Fibroblast of the aortic adventitia (primary cell): ENCODE data around the gene RFT1. TPM values are rescaled to one million over a fixed set of nuclear protein-coding genes. Genes with fewer than 3 reads are reported as not detected.
A peak's percentile ranks its signal among the peaks of the same experiment; 100 is the strongest.

Source experiments
- DNase-seq: peaks from one replicate; pipeline ENCODE4 v3.0.0-alpha.2; 2010; ENCODE audit warnings: low read depth
- H3K4me3 ChIP-seq: 2 replicates; pipeline ENCODE4 v1.5.1; 2011; ENCODE audit warnings: low read depth, mild to moderate bottlenecking, control low read depth, low read length, moderate library complexity
- total RNA-seq: library from RNA; depleted of rRNA; stranded (reverse); fragments of >200 nt; gene quantifications from 2 replicates; pipeline ENCODE4 v1.2.3, GENCODE V29; 2012; ENCODE audit warnings: low replicate concordance
- TF ChIP-seq, protein P1 (sequence below): IDR thresholded peaks from 2 replicates; pipeline ENCODE4 v1.5.1; 2011; ENCODE audit warnings: mild to moderate bottlenecking, low read length, control low read depth, inconsistent platforms; ENCODE audit not compliant: insufficient read depth

Gene RFT1
- total RNA-seq, 1 donor: 15.4 TPM

GRCh38 chr3:53113293-53114010, 16.8 kb downstream of the RFT1 start:
- TF ChIP-seq, protein P1, sequence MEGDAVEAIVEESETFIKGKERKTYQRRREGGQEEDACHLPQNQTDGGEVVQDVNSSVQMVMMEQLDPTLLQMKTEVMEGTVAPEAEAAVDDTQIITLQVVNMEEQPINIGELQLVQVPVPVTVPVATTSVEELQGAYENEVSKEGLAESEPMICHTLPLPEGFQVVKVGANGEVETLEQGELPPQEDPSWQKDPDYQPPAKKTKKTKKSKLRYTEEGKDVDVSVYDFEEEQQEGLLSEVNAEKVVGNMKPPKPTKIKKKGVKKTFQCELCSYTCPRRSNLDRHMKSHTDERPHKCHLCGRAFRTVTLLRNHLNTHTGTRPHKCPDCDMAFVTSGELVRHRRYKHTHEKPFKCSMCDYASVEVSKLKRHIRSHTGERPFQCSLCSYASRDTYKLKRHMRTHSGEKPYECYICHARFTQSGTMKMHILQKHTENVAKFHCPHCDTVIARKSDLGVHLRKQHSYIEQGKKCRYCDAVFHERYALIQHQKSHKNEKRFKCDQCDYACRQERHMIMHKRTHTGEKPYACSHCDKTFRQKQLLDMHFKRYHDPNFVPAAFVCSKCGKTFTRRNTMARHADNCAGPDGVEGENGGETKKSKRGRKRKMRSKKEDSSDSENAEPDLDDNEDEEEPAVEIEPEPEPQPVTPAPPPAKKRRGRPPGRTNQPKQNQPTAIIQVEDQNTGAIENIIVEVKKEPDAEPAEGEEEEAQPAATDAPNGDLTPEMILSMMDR: no peak
- DNase-seq: peak; percentile 46
- H3K4me3 ChIP-seq: no peak overlapping the region

- TF ChIP-seq, protein P1: no peak
- no peak for DNase-seq
- H3K4me3 ChIP-seq: no peak overlapping the region
These were observed 18.4 kb downstream of the RFT1 start for GRCh38 chr3:53111822-53112221.

DNA sequence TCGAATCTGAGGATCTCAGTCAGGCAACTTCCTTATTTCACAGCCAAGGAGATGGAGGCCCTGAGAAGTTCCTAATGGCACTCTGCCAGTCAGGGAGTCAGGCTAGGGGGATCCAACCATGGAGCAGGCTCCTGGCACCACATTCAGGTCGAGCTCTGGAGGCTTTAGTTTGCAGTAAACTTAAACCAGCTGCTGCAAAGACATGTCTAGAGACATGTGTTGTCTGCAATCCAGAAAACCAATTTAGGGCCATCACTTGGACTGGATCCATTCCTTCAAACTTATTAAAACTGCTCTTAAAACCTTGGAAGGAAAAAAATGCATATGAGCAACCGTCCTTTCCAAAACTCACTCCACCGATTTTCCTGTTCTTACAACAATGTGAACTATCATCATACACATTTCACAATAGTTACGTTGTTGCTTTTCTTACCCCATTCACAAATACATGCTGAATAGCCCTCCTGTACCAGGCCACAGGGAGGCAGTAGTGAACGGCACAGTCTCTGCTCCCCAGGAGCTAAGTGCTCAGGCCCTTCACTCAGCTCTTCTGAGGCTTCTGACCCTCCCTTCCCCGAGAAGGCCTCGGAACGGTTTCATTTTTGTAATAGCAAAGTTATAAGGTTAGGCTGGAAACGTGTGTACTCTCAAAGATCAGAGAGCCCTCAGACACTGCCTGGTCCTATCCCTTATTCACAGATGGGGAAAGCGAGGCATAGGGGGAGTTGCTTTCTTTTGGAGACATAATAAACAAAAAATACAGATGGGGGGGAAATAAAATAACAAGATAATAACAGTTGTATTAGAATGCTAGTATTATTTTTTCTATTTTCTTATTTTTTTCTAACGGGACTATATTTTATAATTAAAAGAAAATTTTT, 20.1 kb downstream of the RFT1 start:
- TF ChIP-seq, protein P1: peak; percentile 86
- DNase-seq: peak; percentile 90
- H3K4me3 ChIP-seq: peak overlapping the region; percentile 32

DNA sequence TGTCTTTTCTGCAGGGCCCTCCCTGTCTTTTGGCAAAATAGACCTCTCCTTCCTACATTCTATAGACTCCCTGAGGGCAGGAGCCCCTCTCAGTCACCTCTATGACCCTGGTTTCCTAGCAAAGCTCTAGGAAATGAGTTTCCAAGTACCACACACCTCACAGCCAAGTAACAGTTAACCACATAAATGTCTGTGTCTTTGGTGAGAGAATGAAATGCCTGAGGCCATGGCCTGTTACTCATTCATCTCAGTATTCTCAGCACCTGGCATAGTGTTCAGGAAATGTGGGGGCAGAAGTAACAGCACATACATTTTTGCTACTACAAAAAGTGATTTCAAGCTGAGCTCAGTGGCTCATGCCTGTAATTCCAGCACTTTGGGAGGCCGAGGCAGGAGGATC, 21.0 kb downstream of the RFT1 start:
- TF ChIP-seq, protein P1: no peak
- peak; percentile 63 for DNase-seq
- no peak overlapping the region for H3K4me3 ChIP-seq

DNA sequence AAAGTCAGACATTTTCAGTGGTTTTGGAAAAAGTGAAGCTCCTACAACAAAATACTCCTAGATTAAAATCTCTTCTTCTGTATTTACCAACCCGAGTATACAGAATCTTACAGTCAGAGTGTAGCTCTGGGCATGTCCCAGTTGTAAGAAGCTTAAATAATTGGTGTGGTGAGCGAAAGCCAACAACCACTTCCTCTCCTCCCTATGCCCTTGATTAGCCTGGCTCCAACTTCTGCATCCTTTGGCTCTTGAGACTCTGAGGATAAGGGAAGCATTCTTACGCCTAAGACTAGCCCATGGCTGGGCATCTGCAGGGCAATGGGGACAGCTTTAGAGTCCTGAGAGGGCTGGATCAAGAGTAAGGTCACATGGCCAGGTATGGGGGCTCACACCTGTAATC, 25.5 kb downstream of the RFT1 start:
- DNase-seq: no peak
- H3K4me3 ChIP-seq: no peak overlapping the region
- TF ChIP-seq, protein P1: no peak

DNA sequence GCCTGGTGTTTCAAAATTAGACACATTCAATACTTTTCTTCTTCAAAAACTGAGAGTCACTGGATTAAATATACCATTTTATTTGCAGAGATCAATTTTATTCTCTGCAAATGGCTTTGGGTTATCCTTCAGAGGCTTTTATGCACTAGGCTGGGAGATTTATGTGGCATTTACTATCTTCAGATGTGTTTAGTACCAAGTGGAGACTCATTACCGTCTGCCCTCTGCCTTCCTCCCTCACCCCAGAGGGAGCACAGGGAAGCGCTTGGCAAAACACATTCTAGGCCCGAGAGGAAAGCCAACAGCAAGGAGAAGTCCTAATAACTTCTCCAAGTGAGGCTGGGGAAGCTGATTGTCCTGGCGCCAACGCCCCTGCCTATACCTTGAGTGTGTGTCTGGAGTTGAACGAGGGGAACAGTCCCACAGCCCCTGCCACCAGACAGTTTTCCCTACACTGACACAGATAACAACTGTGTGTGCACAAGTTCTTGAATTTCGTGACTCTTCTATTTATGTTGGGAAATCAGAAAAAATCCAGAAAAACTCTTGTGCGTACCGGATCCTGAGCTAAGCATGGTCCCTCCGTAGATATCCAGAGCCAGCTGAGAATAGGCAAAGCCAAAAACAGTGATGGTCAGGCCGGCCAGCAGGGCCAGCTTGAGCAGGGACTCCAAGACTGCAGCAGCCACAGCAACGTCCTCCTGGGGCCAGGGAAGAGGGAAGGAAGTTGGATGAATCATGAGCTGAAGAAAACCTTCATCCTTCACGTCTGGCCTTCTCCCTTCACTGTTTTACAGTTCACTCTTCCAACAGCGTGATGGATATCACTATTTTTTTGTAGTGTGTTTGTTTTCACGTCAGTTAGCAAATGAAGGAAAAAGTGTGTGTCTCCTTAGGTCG, 26.6 kb downstream of the RFT1 start:
- TF ChIP-seq, protein P1: no peak
- DNase-seq: no peak
- H3K4me3 ChIP-seq: no peak overlapping the region
